Keratinocyte (primary cell): ENCODE measurements around the gene LMBR1. TPM values are rescaled to one million over a fixed set of nuclear protein-coding genes. Genes with fewer than 3 reads are reported as not detected.

Experiments used
- DNase-seq: peaks from one replicate; pipeline ENCODE4 v3.0.0-alpha.2; 2011; ENCODE audit warnings: low read depth, missing footprints, low spot score
- FAIRE-seq: peaks from 2 replicates; lab custom pipeline; 2011; peaks lifted over from hg19 to GRCh38; lab: Jason Lieb, UNC
- H2AFZ ChIP-seq: 2 replicates; pipeline ENCODE4 v1.6.0; 2012; ENCODE audit warnings: low read length, control low read depth, inconsistent platforms; ENCODE audit not compliant: control insufficient read depth
- H3K27ac ChIP-seq: 2 replicates; pipeline ENCODE4 v1.5.1; 2011; ENCODE audit warnings: low read length; ENCODE audit not compliant: control insufficient read depth, insufficient read depth
- H3K27me3 ChIP-seq: 3 replicates; pipeline ENCODE4 v1.6.0; 2011; ENCODE audit warnings: low read length; ENCODE audit not compliant: control insufficient read depth, insufficient read depth; ENCODE audit errors: extremely low read depth
- H3K36me3 ChIP-seq, 2 experiments: 2 replicates in 1 of 2; 3 replicates in 1 of 2; pipeline ENCODE4 v1.5.1; 2011; ENCODE audit warnings: low read length in 2 of 2, mild to moderate bottlenecking in 1 of 2; ENCODE audit not compliant: control insufficient read depth in 2 of 2, insufficient read depth in 2 of 2; ENCODE audit errors: extremely low read depth in 1 of 2
- H3K4me1 ChIP-seq: 3 replicates; pipeline ENCODE4 v1.5.1; 2011; ENCODE audit warnings: low read length; ENCODE audit not compliant: control insufficient read depth, insufficient read depth; ENCODE audit errors: extremely low read depth
- H3K4me2 ChIP-seq: 3 replicates; pipeline ENCODE4 v1.6.0; 2011; ENCODE audit warnings: low read depth, low read length; ENCODE audit not compliant: control insufficient read depth, insufficient read depth; ENCODE audit errors: extremely low read depth
- H3K4me3 ChIP-seq, 3 experiments: fragments of 200-600 bp in 1 of 3; sonication (generic) in 1 of 3; 2 replicates in 2 of 3; 3 replicates in 1 of 3; pipeline ENCODE4 v1.5.1; 2011 to 2016; ENCODE audit warnings: low read length in 3 of 3, mild to moderate bottlenecking in 3 of 3, control low read depth in 2 of 3, inconsistent platforms in 1 of 3, low read depth in 1 of 3, mixed read lengths in 1 of 3, mixed run types in 1 of 3, moderate library complexity in 1 of 3; ENCODE audit not compliant: control insufficient read depth in 2 of 3, insufficient read depth in 2 of 3; ENCODE audit errors: extremely low read depth in 1 of 3
- H3K79me2 ChIP-seq: 2 replicates; pipeline ENCODE4 v1.6.0; 2012; ENCODE audit warnings: low read length; ENCODE audit not compliant: control insufficient read depth, insufficient read depth
- H3K9ac ChIP-seq: 3 replicates; pipeline ENCODE4 v1.6.0; 2011; ENCODE audit warnings: low read length; ENCODE audit not compliant: control insufficient read depth, insufficient read depth; ENCODE audit errors: extremely low read depth
- H3K9me1 ChIP-seq: 3 replicates; pipeline ENCODE4 v1.6.0; 2011; ENCODE audit warnings: low read length; ENCODE audit not compliant: control insufficient read depth, insufficient read depth; ENCODE audit errors: extremely low read depth
- H3K9me3 ChIP-seq: 2 replicates; pipeline ENCODE4 v1.5.1; 2012; ENCODE audit warnings: low read depth, low read length; ENCODE audit not compliant: control insufficient read depth
- H4K20me1 ChIP-seq: 3 replicates; pipeline ENCODE4 v1.6.0; 2011; ENCODE audit warnings: low read length; ENCODE audit not compliant: control insufficient read depth, insufficient read depth; ENCODE audit errors: extremely low read depth
- CTCF ChIP-seq, 3 experiments: IDR thresholded peaks in 1 of 3; conservative IDR thresholded peaks in 1 of 3; optimal IDR thresholded peaks in 1 of 3; 2 replicates in 2 of 3; 3 replicates in 1 of 3; pipeline versions ENCODE3 to v1.5.1; 2011; ENCODE audit warnings: low read length in 3 of 3, mild to moderate bottlenecking in 3 of 3, moderate library complexity in 2 of 3, control low read depth in 1 of 3, inconsistent platforms in 1 of 3; ENCODE audit not compliant: insufficient read depth in 2 of 3; ENCODE audit errors: extremely low read depth in 1 of 3
- EZH2 ChIP-seq: IDR thresholded peaks from one replicate; pipeline ENCODE4 v1.6.1; 2012; ENCODE audit warnings: inconsistent platforms, mild to moderate bottlenecking, low read length, moderate library complexity
- dilution Hi-C: fragments of 300-500 bp; cut with MboI; formaldehyde crosslinking; loops from one replicate; pipeline ENCODE4 v1.7.0; 2020; ENCODE audit warnings: low sequenced_read_pairs; ENCODE audit not compliant: extremely low pct_ligation_motif_present
- polyA plus RNA-seq, 5 experiments: library from polyadenylated mRNA; depleted of rRNA in 3 of 5; stranded (reverse) in 3 of 5; stranded (forward) in 1 of 5; unstranded in 1 of 5; fragments of >200 nt; gene quantifications; 1 replicate in 1 of 5; 2 replicates in 3 of 5; 3 replicates in 1 of 5; pipeline versions ENCODE4 v1.2.1 to v1.2.3, GENCODE V29; 2011 to 2012; ENCODE audit warnings: missing spikeins in 2 of 5, low read depth in 1 of 5, low replicate concordance in 1 of 5

LMBR1 gene
- polyA plus RNA-seq, 1 donor (not counting 4 experiments of a cell fraction or from before 2014, with no cell fraction given), result 30.2 TPM

GRCh38 chr7:156842740-156843140, 50.2 kb downstream of the LMBR1 start:
- H4K20me1 ChIP-seq, result no peaks in the 10 kb centered on the region
- no peak overlapping the region for H3K9ac ChIP-seq
- no peak overlapping the region for H3K27ac ChIP-seq
- H3K4me1 ChIP-seq, result no peaks in the 10 kb centered on the region
- H3K27me3 ChIP-seq, result no peaks in the 10 kb centered on the region
- DNase-seq (no peak), FAIRE-seq (peak; percentile 20)
- dilution Hi-C loops, result no loop called here
- peaks cover 36% of the 10 kb centered on the region for H3K79me2 ChIP-seq
- no peak overlapping the region for H3K4me3 ChIP-seq
- H3K36me3 ChIP-seq, result no peaks in the 10 kb centered on the region
- H2AFZ ChIP-seq, result no peak overlapping the region
- no peaks in the 10 kb centered on the region for H3K9me3 ChIP-seq
- no peaks in the 10 kb centered on the region for H3K9me1 ChIP-seq
- no peak overlapping the region for H3K4me2 ChIP-seq
- TF ChIP-seq EZH2, result no peak
- TF ChIP-seq CTCF (optimal IDR thresholded peaks at IDR 0.05 in 1 of 3, IDR thresholded peaks at IDR 0.05 in 1 of 3, conservative IDR thresholded peaks at IDR 0.05 in 1 of 3; ENCODE audit: extremely low read depth in 1 of 3, insufficient read depth in 2 of 3, low read length in 3 of 3), result no peak

GRCh38 chr7:156842317-156842716, 50.7 kb downstream of the LMBR1 start:
- DNase-seq (no peak), FAIRE-seq (no peak)
- Histone ChIP-seq H3K27me3 (no peaks in the 10 kb centered on the region), H3K9ac (no peak overlapping the region), H3K36me3 (no peaks in the 10 kb centered on the region), H3K79me2 (peaks cover 33% of the 10 kb centered on the region), H3K9me1 (no peaks in the 10 kb centered on the region), H4K20me1 (no peaks in the 10 kb centered on the region), H3K4me2 (no peak overlapping the region), H3K27ac (no peak overlapping the region), H3K4me1 (no peaks in the 10 kb centered on the region), H3K4me3 (no peak overlapping the region), H2AFZ (no peak overlapping the region), H3K9me3 (no peaks in the 10 kb centered on the region)
- TF ChIP-seq CTCF (optimal IDR thresholded peaks at IDR 0.05 in 1 of 3, IDR thresholded peaks at IDR 0.05 in 1 of 3, conservative IDR thresholded peaks at IDR 0.05 in 1 of 3; ENCODE audit: extremely low read depth in 1 of 3, insufficient read depth in 2 of 3, low read length in 3 of 3) (no peak), EZH2 (no peak)
- dilution Hi-C loops, result no loop called here
